Neural cell (in vitro differentiated cells): ENCODE results near the gene CPEB3.

ENCODE experiments used
- EP300 ChIP-seq: fragments of 450-650 bp; conservative IDR thresholded peaks from 2 replicates; pipeline ENCODE4 v1.6.1; 2014; ENCODE audit warnings: antibody characterized with exemption, mild to moderate bottlenecking, moderate library complexity; ENCODE audit not compliant: poor library complexity, severe bottlenecking
- EZH2 ChIP-seq: fragments of 200-600, 300-800 bp; shearing (Covaris generic), sonication (generic); IDR thresholded peaks from 2 replicates; pipeline ENCODE4 v1.6.1; 2014; ENCODE audit warnings: antibody characterized with exemption, low read length, borderline replicate concordance, mild to moderate bottlenecking; ENCODE audit not compliant: insufficient read depth, poor library complexity, severe bottlenecking
- MXI1 ChIP-seq: fragments of 450-650 bp; conservative IDR thresholded peaks from 2 replicates; pipeline ENCODE4 v1.6.1; 2014; ENCODE audit warnings: antibody characterized with exemption, mild to moderate bottlenecking; ENCODE audit not compliant: poor library complexity, severe bottlenecking
- POLR2AphosphoS5 ChIP-seq: IDR thresholded peaks from 2 replicates; pipeline ENCODE4 v1.6.1; 2012
- SMC3 ChIP-seq: fragments of 450-650 bp; conservative IDR thresholded peaks from 2 replicates; pipeline ENCODE4 v1.6.1; 2014; ENCODE audit warnings: antibody characterized with exemption, mild to moderate bottlenecking, moderate library complexity; ENCODE audit not compliant: poor library complexity
- TF ChIP-seq, protein P1 (sequence below): fragments of 450-650 bp; IDR thresholded peaks from 2 replicates; pipeline ENCODE4 v1.5.1; 2014; ENCODE audit warnings: antibody characterized with exemption, mild to moderate bottlenecking, moderate library complexity; ENCODE audit not compliant: poor library complexity, severe bottlenecking

- TF ChIP-seq, protein P1, sequence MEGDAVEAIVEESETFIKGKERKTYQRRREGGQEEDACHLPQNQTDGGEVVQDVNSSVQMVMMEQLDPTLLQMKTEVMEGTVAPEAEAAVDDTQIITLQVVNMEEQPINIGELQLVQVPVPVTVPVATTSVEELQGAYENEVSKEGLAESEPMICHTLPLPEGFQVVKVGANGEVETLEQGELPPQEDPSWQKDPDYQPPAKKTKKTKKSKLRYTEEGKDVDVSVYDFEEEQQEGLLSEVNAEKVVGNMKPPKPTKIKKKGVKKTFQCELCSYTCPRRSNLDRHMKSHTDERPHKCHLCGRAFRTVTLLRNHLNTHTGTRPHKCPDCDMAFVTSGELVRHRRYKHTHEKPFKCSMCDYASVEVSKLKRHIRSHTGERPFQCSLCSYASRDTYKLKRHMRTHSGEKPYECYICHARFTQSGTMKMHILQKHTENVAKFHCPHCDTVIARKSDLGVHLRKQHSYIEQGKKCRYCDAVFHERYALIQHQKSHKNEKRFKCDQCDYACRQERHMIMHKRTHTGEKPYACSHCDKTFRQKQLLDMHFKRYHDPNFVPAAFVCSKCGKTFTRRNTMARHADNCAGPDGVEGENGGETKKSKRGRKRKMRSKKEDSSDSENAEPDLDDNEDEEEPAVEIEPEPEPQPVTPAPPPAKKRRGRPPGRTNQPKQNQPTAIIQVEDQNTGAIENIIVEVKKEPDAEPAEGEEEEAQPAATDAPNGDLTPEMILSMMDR = no peak
- TF ChIP-seq EZH2 (no peak), EP300 (no peak), MXI1 (no peak), POLR2AphosphoS5 (no peak), SMC3 (no peak)
Observed at GRCh38 chr10:92062273-92062672, 228.6 kb downstream of the CPEB3 start.
